Endothelial cell of hepatic sinusoid (primary cell): Measurements from ENCODE around the gene UBC.

Experiments
- in situ Hi-C: cut with HindIII; loops from 2 replicates; pipeline ENCODE4 v1.10.0; 2017; ENCODE audit warnings: low sequenced_read_pairs

Gene UBC

DNA sequence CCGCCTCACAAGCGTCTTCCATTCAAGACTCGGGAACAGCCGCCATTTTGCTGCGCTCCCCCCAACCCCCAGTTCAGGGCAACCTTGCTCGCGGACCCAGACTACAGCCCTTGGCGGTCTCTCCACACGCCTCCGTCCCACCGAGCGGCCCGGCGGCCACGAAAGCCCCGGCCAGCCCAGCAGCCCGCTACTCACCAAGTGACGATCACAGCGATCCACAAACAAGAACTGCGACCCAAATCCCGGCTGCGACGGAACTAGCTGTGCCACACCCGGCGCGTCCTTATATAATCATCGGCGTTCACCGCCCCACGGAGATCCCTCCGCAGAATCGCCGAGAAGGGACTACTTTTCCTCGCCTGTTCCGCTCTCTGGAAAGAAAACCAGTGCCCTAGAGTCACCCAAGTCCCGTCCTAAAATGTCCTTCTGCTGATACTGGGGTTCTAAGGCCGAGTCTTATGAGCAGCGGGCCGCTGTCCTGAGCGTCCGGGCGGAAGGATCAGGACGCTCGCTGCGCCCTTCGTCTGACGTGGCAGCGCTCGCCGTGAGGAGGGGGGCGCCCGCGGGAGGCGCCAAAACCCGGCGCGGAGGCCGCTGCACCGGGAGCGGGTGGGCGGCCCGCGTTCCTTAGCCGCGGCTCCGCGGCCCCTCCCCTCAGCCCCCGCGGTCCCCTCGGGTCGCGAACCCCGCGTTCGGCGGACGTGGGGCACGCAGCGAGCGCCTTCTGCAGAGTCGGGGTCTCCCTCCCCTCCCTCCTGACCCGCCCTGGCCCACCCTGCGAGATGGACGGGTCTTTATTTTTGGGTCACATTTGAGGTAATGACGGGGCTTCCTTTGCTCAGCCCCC lies at the start of gene UBC:
Gene UBC (minus strand): TSS at position 259 of the 847 bp plus-strand sequence. CDS start 879 bp downstream, outside the sequence.
- in situ Hi-C loops = no loop called here

DNA sequence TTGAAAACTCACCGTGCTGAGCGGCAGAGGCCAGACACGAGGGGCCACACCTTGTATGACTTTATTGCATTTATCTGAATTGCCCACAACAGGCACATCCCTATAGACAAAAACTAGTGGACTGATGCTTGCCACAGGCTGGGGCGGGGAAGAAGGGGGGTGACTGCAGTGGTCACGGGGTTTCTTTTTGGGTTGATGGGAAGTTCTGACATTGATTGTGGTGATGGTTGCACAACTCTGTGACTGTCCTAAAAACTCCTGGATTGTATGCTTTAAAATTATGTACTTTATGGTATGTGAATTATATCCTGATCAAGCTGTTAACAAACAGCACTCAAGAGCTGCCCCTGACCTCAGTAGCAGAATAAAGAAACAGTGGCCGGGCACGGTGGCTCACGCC lies 48.8 kb upstream of the UBC start:
- in situ Hi-C loops = no loop called here

DNA sequence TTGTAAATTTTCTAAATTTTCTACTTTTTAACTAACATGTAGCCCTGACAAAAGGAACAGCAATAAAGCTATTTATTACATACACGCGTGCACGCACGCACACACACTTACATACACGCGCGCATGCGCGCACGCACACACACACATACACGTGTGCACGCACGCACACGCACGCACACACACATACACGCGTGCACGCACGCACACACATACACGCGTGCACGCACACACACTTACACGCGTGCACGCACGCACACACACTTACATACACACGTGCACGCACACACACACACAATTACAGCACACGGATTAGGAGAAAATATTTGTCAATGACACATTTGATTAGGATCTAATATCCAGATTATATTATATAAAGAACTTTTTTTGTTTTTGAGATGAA lies 46.6 kb upstream of the UBC start:
- in situ Hi-C loops = no loop called here

DNA sequence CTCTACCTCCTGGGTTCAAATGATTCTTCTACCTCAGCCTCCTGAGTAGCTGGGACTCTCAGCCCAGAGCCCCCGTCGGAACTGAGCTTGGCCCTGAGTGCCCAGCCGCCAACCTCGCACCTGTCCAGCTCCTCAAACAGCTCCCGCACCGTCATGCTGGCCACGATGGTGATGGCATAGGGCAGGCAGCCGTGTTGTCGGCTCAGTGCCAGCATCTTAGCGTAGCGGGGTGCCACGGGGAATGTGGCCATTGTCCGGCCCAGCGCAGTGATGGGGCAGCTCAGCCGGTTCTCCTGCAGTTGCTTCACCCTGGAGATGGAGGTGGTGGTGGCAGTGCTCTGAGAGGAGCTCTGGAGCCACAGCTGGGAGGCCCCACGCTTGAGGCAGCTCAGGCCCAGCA lies 42.1 kb upstream of the UBC start:
- in situ Hi-C loops = no loop called here

DNA sequence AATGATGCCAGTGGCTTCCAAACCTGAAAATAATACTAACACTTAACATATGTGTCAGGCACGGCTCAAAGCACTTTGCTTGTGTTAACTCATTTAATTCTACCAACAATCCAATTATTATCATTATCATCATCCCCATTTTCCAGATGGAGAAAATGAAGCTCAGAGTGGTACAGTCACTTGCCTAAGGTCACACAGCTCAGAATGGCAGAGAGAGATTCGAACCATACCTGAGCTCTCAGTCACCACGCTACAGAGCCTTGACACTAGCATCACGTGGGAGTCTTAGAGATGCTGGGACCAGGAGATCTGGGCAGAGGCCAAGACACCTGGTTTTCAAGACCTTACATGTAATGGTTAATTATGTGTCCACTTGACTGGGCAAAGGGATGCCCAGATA lies 40.3 kb upstream of the UBC start:
- in situ Hi-C loops = no loop called here

DNA sequence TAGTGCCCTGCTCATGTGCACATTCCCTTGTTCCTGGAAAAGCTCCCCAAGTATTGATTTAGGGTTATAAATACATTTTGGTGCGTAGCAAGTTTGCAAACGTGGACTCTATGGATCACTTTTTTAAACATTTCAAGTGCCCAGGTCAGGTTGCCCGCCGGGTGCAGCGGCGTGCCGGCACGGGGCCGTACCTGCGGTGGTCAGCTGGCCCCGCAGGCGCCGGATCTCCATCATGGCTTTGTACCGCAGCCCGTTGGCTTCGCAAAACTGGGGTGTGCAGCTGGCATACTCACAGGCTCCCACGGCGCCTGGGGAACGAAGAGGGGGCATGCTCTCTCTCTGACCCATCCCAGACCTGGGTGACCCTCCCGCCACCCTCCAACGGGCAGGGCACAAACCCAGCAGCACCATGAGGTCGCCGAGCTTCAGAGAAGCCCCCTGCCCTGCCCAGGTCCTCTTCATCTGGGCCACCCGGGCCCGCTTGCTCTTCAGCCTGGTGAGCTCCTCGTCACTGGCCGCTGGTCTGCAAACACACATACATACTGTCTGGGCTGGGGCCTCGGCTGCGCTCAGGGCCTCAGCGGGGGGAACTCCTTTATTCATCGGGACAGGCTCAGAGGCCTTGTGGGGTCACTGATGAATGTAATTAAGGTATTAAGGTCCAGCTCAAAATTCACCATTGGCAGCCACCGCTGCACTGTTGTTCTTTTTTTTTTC lies 39.4 kb upstream of the UBC start:
- in situ Hi-C loops = no loop called here

DNA sequence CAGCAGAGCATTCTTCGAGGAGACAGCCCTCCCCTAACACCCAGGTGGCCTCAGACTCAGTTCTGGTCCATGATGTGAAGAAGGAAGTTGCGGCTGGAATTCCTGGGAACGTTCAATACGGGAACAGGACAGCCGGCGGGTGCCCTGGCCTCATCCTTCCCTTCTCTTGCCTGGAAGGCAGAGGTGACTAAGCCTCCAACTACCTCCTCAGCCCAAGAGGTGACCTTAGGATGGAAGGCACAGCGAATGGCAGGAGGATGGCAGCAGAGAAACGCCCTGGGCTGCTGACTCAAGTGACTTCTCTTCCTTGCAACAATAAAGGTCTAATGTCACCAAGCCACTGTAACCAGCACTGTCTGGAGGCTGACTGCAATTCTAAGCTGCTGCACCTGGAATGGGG lies 38.4 kb upstream of the UBC start:
- in situ Hi-C loops = no loop called here

DNA sequence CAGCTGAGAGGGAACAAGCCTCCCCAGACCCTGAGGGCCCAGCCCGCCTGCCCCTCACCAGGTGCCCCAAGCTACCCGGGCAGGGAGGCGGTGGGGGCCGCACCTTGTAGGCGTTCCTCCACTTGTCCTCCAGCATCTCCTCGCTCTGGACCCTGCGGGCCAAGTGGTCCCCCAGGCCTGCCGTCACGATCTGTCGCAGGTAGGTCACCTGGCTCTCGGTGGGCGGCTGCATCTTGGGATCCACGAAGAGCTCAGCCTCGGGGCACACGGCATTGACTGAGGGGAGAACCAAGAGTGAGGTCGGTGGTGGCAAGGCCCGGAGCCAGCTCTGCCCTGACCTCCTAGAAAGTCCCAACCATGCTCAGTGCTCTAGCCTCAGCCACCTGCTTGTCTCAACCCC lies 37.8 kb upstream of the UBC start:
- in situ Hi-C loops = no loop called here

DNA sequence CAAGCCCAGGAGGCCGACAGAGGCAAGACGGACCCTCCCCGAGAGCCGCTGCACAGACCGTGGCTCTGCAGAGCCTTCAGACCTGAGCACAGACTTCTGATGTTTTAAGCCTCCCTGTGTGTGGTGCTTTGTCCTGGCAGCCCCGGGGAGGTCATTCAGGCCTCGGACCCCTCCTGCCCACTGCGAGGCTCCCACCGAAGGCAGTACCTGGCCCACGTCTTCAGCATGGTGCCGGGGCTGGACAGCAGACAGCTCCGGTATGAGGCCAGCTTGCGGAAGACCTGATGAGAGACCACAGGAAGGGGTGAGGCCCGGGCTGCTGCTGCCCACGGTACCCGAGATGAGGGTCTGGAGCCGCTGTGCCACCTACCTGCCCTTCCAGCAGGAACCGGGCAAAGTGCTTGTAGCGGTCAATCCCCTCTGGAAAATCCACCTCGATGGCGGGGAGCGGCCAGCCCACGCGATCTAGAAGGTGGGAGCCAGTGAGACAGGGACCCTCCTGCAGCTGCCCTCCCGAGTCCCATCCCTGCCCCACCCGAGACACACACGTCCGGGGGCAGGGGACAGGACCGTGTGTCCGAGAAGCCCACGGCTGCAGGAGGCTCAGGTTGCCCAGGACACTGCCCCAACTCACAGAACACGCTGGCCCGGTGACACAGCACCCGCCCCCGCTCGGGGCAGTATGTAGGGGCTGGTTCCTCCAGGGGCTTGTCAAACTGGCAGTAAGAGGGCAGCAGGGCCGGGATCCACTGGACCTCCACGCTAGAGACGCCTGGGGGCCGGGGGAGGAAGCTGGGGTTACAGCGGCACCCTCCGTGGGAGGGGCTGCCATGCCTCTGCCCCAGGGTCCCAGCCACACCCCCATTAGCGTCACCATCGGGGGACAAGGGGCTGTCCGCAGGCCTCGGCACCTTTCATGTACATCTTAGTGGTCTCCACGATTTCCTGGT lies 35.6 kb upstream of the UBC start:
- in situ Hi-C loops = no loop called here

DNA sequence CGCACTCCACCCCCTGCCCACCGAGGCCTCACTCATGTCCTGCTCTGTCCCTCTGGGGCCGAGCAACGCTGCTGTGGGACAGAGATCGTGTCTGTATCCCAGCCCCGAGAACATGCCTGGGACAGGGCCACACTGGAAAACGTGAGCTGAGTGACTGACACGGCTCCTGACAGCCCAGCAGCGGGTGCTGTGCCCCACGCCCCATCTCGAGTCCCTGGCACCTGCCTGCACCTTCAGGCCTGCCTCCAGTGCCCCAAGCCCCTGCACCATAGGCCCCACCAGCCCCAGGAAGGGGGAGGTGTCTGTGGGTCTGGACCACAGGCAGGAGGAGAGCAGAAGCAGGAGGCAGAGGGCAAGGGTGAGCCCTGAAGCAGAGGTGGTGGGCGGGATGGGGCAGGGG lies 34.6 kb upstream of the UBC start:
- in situ Hi-C loops = no loop called here

DNA sequence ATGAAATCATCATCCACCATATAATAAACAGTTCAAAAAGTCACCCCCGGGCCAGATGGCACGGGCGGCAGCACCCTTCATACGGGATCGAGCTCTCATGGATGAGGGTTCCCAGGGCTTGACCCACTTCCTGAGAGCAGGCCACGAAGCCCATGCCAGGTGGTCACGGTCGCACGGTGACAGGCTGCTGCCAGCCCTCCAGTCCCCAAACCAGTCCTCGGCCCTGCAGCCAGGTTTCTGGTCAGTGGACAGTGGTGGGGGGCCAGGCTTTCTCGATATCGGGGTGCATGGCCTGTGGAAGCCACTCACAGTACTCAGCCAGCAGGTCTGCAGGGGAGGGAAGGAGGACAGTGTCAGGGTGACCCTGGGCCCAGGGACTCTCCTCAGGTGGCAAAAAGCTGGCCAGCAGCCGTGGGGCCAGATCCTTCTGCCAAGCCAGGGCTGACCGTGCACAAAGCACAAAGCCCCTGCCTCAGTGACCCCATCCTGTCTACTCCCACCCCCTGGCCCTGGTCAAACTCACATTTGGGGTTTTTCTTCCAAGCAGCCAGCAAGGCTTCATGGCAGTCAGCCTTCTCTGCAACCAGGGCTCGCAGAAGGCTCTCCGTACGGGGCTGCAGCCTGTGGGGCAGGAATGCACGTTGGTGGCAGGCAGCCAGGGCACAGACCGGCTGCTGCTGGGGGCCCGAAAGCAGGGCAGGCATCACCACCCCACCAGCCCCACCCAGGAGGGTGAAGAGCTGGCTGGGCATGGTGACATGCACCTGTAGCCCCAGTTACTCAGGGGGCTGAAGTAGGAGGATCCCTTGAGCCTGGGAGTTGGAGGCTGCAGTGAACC lies 33.3 kb upstream of the UBC start:
- in situ Hi-C loops = no loop called here

DNA sequence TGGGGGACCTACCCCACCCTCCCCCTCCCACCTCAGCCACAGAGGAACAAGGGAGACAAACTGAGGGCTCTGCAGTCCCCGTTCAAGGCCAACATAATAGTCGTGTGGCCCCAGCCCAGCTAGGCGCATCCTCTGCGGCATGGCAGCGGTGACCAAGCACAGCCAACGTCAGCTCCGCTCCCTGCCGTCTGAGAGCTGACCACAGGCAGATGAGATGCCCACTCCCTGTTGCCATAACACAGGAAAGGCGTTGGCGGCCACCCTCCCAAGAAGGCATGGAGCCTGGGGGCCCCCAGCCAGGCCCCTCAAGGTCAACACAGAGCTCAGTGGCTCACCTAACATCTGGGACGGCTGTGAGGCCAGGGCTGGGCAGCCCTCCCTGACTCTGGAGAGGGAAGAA lies 32.6 kb upstream of the UBC start:
- in situ Hi-C loops = no loop called here

DNA sequence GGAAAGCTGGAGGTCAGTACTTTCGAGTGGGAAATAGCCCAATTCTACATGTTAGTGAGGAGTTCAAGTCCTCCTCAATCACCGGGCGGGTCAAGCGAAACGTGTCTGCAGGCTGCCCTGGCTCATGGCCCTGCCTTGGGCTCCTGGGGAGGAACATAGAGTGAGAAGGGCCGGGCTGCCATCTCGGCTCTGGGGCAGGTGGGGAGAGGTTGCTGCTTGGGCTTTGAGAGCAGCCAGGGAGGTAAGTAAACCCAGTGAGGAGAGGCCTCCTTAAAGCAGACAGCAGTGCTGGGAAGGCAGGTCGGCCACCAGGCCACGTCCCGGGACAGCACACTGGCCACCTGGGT lies 32.0 kb upstream of the UBC start:
- in situ Hi-C loops = no loop called here

DNA sequence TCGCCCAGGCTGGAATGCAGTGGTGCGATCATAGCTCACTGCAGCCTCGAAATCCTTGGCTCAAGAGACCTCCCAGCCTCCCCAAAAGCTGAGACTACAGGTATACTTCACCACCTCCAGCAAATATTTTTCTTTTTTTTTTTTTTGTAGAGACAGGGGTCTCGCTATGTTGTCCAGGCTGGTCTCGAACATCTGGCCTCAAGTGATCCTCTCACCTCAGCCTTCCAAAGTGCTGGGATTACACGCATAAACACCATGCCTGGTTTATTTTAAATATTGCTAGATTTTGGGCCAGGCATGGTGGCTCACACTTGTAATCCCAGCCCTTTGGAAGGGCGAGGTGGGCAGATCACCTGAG lies 26.7 kb upstream of the UBC start:
- in situ Hi-C loops = no loop called here

DNA sequence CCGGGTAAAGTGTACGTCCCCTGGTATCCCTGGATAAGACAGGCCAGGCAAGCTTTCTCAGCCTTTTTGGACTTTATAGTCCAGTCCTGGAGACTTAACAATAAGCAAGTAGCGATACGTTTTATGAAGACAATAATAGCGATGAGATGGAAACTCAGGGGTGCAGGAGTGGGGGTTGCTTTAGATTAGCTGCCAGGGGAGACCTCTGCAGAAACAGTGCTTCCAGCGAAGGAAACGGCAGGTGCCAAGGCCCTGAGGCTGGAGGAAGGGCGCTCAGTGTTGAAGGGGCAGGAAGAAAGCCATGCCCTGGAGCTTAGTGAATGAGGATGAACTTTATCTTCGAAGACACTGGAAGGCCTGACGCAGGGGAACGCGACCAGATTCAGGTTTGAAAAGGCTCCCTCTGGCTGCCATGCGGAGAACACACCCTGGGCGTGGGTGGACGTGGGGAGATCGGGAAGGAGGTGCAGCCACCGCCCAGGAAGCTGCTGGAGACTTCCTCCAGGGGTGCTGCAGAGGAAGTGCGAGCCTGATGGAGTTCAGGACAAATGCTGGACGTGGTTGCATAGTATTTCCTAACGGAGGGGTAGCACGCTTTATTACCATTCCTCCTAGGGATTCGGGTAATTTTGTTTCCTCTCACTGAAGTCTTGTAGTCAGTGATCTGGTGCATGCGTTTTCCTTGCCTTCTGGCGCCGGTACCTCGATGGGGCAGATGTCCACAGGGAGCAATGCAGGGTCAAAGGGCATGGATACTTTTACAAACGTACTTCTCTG lies 26.1 kb upstream of the UBC start:
- in situ Hi-C loops = no loop called here

DNA sequence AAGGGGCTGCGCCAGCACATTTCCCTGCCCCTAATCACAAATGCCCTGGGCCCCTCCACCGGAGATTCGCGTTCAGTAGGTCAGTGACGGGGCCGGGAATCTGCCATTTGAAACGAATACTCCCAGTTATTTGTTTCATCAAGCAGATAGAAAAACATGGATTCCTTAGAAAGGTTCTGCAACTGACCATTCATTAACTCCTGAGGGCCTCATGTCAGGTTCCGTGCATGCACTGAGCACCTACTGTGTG lies 25.6 kb upstream of the UBC start:
- in situ Hi-C loops = no loop called here

DNA sequence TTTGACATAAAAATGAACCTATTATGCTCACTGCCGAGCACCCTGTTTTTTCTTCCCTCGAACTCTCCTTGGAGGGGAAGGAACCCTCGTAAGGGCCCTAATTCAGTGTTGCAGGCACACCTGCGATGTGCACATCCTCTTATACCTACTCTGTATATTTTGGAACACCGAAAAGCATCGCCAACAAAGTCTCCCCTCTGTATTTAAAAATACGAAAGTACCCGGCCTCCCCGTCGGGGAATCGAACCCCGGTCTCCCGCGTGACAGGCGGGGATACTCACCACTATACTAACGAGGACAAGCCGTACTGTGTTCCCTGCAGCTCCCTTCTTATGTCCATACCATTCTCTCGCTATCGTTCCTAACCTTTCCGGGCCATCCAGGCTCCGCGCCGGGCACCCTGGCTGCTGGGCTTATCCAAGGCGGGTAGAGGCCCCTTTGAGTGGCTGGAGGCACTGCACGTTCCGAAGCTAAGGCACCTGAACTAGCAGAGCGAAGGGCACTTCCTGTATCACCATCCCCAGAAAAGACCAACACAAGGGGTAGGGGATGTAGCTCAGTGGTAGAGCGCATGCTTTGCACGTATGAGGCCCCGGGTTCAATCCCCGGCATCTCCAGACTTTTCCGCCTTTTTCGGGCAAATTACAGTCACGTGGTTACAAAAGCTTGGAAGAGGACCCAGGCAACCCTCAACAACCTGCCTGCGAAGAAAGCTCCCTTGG lies 25.1 kb upstream of the UBC start:
- in situ Hi-C loops = no loop called here

DNA sequence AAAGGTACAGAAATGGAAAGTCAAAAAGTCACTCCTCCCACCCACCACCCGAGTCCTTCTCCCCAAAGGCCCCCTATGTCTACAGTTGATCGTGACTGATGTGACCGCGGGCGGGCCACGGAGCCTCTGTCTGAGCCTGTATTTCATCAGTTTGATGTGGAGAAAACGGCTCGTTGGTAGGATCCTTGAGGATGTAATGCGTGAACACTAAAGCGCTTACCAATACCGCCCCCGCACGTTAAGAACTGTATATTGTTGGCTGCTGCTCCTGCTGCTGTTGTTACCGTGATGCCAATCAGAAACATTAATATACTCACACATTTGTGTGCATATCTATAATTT lies 24.6 kb upstream of the UBC start:
- in situ Hi-C loops = no loop called here

DNA sequence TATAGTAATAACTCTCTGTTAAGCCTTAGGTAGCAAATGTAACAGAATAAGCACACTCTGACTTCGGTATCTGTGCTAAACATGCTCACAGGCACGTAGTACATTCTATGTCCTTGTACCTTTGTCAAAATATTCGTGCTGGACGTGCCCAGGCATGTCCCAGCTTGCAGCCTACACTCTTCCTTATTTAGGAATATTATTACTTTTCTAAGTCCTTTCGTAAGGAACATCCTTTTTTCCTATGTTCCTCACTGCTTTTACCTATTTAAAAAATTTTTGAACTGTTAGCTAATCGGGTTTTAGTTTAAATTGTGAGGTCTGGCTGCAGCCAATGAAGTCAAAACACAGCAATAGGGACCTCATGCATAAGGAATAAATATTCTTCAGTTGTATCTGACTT lies 24.1 kb upstream of the UBC start:
- in situ Hi-C loops = no loop called here

DNA sequence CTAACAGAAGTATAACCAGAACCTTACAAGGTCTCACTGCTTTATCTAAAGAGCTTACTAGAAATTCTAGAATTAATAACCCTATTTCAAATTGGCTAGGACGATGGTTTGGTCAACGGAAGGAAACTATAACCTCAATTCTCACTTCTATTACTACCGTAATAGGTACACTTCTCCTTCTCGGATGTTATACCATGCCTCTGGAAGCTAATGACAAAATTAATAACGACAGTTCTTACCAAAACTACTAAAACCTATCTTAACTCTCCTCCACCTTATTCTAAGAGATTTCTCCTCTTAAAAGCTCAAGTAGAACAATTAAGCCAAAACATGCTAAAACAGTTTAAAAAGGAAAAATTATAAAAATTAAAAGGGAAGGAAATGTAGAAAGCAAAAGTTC lies 23.7 kb upstream of the UBC start:
- in situ Hi-C loops = no loop called here
